K562 (cell line): ENCODE data around the gene SPRY4. TPM values are rescaled to one million over a fixed set of nuclear protein-coding genes. Genes with fewer than 3 reads are reported as not detected.

Experiments used
- ATAC-seq: fragments of 200-7000 bp; cut with Tn5 transposase; 3 replicates; pipeline ENCODE4 v1.9.1; 2020; ENCODE audit warnings: moderate library complexity
- BruUV-seq: library from RNA; stranded (reverse); fragments of 400-500 nt; replicated peaks from 2 replicates; lab custom pipeline; 2021; lab: Mats Ljungman, UMichigan
- CTCF ChIA-PET: fragments of 300-600 bp; formaldehyde crosslinking; extraction: SDS; loops from one replicate; lab custom pipeline; 2021; ENCODE audit warnings: low intra/inter-chr PET ratio; lab: Yijun Ruan, JAX
- POLR2A ChIA-PET: fragments of 300-600, 350-650 bp; sonication (Branson Sonifier 250); formaldehyde crosslinking; extraction: SDS; loops from one replicate; lab custom pipeline; 2021; ENCODE audit warnings: antibody characterized with exemption, inconsistent platforms; lab: Yijun Ruan, JAX
- DNase-seq, 4 experiments: peaks; one replicate each; pipeline versions ENCODE4 v3.0.0 to v3.0.0-alpha.2; 2011 to 2018; ENCODE audit warnings: low spot score in 3 of 4, mixed read lengths in 3 of 4; ENCODE audit errors: extremely low read depth in 1 of 4
- FAIRE-seq: peaks from 2 replicates; lab custom pipeline; 2011; peaks lifted over from hg19 to GRCh38; lab: Jason Lieb, UNC
- H2AFZ ChIP-seq: 2 replicates; pipeline ENCODE4 v1.6.0; 2011; ENCODE audit warnings: low read depth, low read length, control low read depth, inconsistent platforms
- H3K27ac ChIP-seq: fragments of 200-600 bp; 3 replicates; pipeline ENCODE4 v1.8.0; 2011; ENCODE audit warnings: low read depth, mild to moderate bottlenecking, control low read depth, inconsistent platforms, low read length, moderate library complexity, mixed read lengths; ENCODE audit errors: extremely low read depth
- H3K27me3 ChIP-seq, 2 experiments: fragments of 300-600 bp in 1 of 2; 2 replicates in 1 of 2; 3 replicates in 1 of 2; pipeline versions ENCODE4 v1.6.0 to v1.8.0; 2011; ENCODE audit warnings: inconsistent platforms in 2 of 2, low read length in 2 of 2, mild to moderate bottlenecking in 1 of 2, mixed read lengths in 1 of 2, moderate library complexity in 1 of 2; ENCODE audit not compliant: control insufficient read depth in 2 of 2, insufficient read depth in 2 of 2
- H3K36me3 ChIP-seq: fragments of 300-600 bp; 3 replicates; pipeline ENCODE4 v1.8.0; 2011; ENCODE audit warnings: mild to moderate bottlenecking, low read length, inconsistent platforms; ENCODE audit not compliant: control insufficient read depth, insufficient read depth
- H3K4me1 ChIP-seq, 2 experiments: fragments of 200-600 bp in 1 of 2; replicated peaks in 1 of 2; 2 replicates in 1 of 2; 3 replicates in 1 of 2; pipeline versions ENCODE4 v1.5.1 to v1.8.0; 2011; ENCODE audit warnings: inconsistent platforms in 2 of 2, low read length in 2 of 2, mild to moderate bottlenecking in 1 of 2, mixed read lengths in 1 of 2, moderate library complexity in 1 of 2; ENCODE audit not compliant: control insufficient read depth in 2 of 2, insufficient read depth in 2 of 2
- H3K4me2 ChIP-seq: 2 replicates; pipeline ENCODE4 v1.6.1; 2011; ENCODE audit warnings: low read length, control low read depth, inconsistent platforms, mixed read lengths; ENCODE audit not compliant: insufficient read depth
- H3K4me3 ChIP-seq: fragments of 200-600 bp; sonication (generic), shearing (Covaris generic); 2 replicates; pipeline ENCODE4 v1.5.1; 2016; ENCODE audit warnings: control low read depth, inconsistent platforms
- H3K79me2 ChIP-seq: fragments of 200-600 bp; 3 replicates; pipeline ENCODE4 v1.8.0; 2011; ENCODE audit warnings: low read length, inconsistent platforms; ENCODE audit not compliant: control insufficient read depth, insufficient read depth
- H3K9ac ChIP-seq, 2 experiments: 2 replicates each; pipeline versions ENCODE4 v1.6.0 to v1.6.1; 2011; ENCODE audit warnings: low read depth in 2 of 2, low read length in 2 of 2, control low read depth in 1 of 2, inconsistent platforms in 1 of 2, mild to moderate bottlenecking in 1 of 2, mixed read lengths in 1 of 2; ENCODE audit not compliant: insufficient read depth in 1 of 2
- H3K9me1 ChIP-seq: one replicate; pipeline ENCODE4 v1.6.0; 2011; ENCODE audit warnings: inconsistent platforms, mild to moderate bottlenecking, low read length, moderate library complexity; ENCODE audit not compliant: control insufficient read depth, insufficient read depth
- H3K9me3 ChIP-seq: replicated peaks from 2 replicates; pipeline ENCODE4 v1.5.1; 2011; ENCODE audit warnings: low read depth, low read length, inconsistent platforms; ENCODE audit not compliant: control insufficient read depth, insufficient read depth
- H4K20me1 ChIP-seq: replicated peaks from 2 replicates; pipeline ENCODE4 v1.6.1; 2011; ENCODE audit warnings: low read length, inconsistent platforms, mixed read lengths; ENCODE audit not compliant: control insufficient read depth, insufficient read depth
- NFE2 ChIP-seq: IDR thresholded peaks from 2 replicates; pipeline ENCODE4 v1.6.1; 2014; ENCODE audit warnings: antibody characterized with exemption, low read depth
- ZNF316 ChIP-seq: fragments of 450-650 bp; IDR thresholded peaks from 2 replicates; pipeline ENCODE4 v1.6.1; 2016
- ZSCAN32 ChIP-seq: fragments of 450-650 bp; formaldehyde crosslinking; IDR thresholded peaks from 2 replicates; pipeline ENCODE4 v1.4.0; 2020; ENCODE audit warnings: mild to moderate bottlenecking, moderate library complexity
- in situ Hi-C: fragments of 300-500 bp; cut with MboI; formaldehyde crosslinking; loops from 4 replicates; pipeline ENCODE4 v1.15.0; 2018; ENCODE audit warnings: inconsistent platforms, mixed read lengths
- intact Hi-C: fragments of 100-400 bp; cut with micrococcal nuclease; formaldehyde crosslinking; loops from 2 replicates; pipeline ENCODE4 v1.14.2; 2022
- polyA plus RNA-seq, 8 experiments: library from polyadenylated mRNA; depleted of rRNA in 4 of 8; stranded (reverse) in 5 of 8; unstranded in 3 of 8; fragments of >200 nt; fragmentation: Nextera tagmentation in 2 of 8; fragmentation: Illumina TruSeq in 1 of 8; extraction: Ambion mirVana in 2 of 8; extraction: Trizol in 1 of 8; gene quantifications; 2 replicates each; pipeline versions ENCODE4 v1.2.1 to v1.2.3, GENCODE V29; 2011 to 2014; ENCODE audit warnings: inconsistent platforms in 1 of 8, missing spikeins in 1 of 8
- total RNA-seq, 7 experiments: library from RNA; depleted of rRNA in 6 of 7; stranded (reverse); fragments of >200 nt in 6 of 7; fragmentation: Illumina TruSeq in 2 of 7; extraction: Trizol in 2 of 7; gene quantifications; 2 replicates each; pipeline versions ENCODE4 v1.2.1 to v1.2.3, GENCODE V29; 2011 to 2021; ENCODE audit warnings: low replicate concordance in 1 of 7
- TF ChIP-seq, protein P1 (sequence below): fragments of 200-800 bp; sonication (Bioruptor generic); IDR thresholded peaks from 2 replicates; pipeline ENCODE4 v1.6.1; 2016; ENCODE audit warnings: missing genetic modification characterization, missing compliant biosample characterization

Gene SPRY4
- total and polyA plus RNA-seq, 9 of the 15 experiments (the other 6 are each of a cell fraction or from before 2014, with no cell fraction given): 2.6 to 24.2 (median 9.5) TPM

DNA sequence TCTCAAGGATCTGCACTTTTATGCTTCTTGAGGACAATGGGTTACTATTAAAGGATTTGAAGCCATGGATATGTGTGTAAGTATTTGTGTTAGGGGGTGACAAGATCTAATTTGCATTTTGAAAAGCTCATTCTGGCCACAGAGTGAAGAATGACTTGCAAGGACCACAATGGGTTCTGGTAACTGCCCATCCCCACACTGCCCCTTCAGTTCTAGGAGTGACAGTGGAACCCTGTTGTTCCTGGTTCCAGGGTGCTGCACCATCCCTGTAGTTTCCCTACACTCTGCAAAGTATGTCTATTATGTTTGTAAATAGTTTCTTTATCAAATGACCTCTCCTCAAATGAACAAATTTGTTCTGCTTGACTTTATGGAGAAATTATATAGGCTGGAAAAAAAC, 9.7 kb upstream of the SPRY4 start:
- Histone ChIP-seq H4K20me1 (no peaks in the 10 kb centered on the region), H2AFZ (no peak overlapping the region), H3K9ac (no peak overlapping the region), H3K36me3 (no peaks in the 10 kb centered on the region), H3K4me3 (no peak overlapping the region), H3K79me2 (no peaks in the 10 kb centered on the region), H3K9me1 (no peaks in the 10 kb centered on the region), H3K4me1 (no peaks in the 10 kb centered on the region), H3K9me3 (no peaks in the 10 kb centered on the region), H3K4me2 (no peak overlapping the region), H3K27ac (no peak overlapping the region), H3K27me3 (no peaks in the 10 kb centered on the region)
- ATAC-seq: peak; percentile 79
- ChIA-PET CTCF (no interaction called here), POLR2A (interaction anchor here (0.5 to 1.8 kb wide), 2 partner anchors 11 to 63 kb away, joined by 3 to 8 read pairs; no protein-coding TSS in a partner anchor)
- TF ChIP-seq NFE2: peak; percentile 42
- TF ChIP-seq, protein P1, sequence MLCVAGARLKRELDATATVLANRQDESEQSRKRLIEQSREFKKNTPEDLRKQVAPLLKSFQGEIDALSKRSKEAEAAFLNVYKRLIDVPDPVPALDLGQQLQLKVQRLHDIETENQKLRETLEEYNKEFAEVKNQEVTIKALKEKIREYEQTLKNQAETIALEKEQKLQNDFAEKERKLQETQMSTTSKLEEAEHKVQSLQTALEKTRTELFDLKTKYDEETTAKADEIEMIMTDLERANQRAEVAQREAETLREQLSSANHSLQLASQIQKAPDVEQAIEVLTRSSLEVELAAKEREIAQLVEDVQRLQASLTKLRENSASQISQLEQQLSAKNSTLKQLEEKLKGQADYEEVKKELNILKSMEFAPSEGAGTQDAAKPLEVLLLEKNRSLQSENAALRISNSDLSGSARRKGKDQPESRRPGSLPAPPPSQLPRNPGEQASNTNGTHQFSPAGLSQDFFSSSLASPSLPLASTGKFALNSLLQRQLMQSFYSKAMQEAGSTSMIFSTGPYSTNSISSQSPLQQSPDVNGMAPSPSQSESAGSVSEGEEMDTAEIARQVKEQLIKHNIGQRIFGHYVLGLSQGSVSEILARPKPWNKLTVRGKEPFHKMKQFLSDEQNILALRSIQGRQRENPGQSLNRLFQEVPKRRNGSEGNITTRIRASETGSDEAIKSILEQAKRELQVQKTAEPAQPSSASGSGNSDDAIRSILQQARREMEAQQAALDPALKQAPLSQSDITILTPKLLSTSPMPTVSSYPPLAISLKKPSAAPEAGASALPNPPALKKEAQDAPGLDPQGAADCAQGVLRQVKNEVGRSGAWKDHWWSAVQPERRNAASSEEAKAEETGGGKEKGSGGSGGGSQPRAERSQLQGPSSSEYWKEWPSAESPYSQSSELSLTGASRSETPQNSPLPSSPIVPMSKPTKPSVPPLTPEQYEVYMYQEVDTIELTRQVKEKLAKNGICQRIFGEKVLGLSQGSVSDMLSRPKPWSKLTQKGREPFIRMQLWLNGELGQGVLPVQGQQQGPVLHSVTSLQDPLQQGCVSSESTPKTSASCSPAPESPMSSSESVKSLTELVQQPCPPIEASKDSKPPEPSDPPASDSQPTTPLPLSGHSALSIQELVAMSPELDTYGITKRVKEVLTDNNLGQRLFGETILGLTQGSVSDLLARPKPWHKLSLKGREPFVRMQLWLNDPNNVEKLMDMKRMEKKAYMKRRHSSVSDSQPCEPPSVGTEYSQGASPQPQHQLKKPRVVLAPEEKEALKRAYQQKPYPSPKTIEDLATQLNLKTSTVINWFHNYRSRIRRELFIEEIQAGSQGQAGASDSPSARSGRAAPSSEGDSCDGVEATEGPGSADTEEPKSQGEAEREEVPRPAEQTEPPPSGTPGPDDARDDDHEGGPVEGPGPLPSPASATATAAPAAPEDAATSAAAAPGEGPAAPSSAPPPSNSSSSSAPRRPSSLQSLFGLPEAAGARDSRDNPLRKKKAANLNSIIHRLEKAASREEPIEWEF: no peak
- no peak for TF ChIP-seq ZSCAN32 (CRISPR knock-in tag)
- TF ChIP-seq ZNF316: 0 out of 2 replicates have a peak, but pooled peaks have one; percentile 2
- DNase-seq: no peak
- no peak for FAIRE-seq
- no TSS peak for BruUV-seq
- intact Hi-C loops (no loop called here), in situ Hi-C loops (no loop called here)
